ENCODE data around the gene ZNF672. TPM values are rescaled to one million over a fixed set of nuclear protein-coding genes. Genes with fewer than 3 reads are reported as not detected.

Gene ZNF672
- total and polyA plus RNA-seq, 3 donors from 2014 or later: 28.4 to 65.0 (median 57.3) TPM

- no peak overlapping the region for H3K27ac ChIP-seq
- no peak for DNase-seq
- H3K36me3 ChIP-seq (ENCODE audit: low read depth, missing control alignments): no peaks in the 10 kb centered on the region
- TF ChIP-seq POLR2A (IDR thresholded peaks at IDR 0.05) (no peak), CTCF (IDR thresholded peaks at IDR 0.05) (no peak)
- H3K9me3 ChIP-seq: no peaks in the 10 kb centered on the region
- no peak overlapping the region for H3K4me3 ChIP-seq
- 87 to 89% methylated on average over 3 of the region's 3 CpGs for WGBS, 2 donors
- H3K4me1 ChIP-seq: peaks cover 24% of the 10 kb centered on the region
- intact Hi-C loops (cut with DNase I; ENCODE audit: low total_unique reads): no loop called here
- H3K27me3 ChIP-seq: no peaks in the 10 kb centered on the region
These were observed 5.7 kb downstream of the ZNF672 start for GRCh38 chr1:248843687-248844086.

GRCh38 chr1:248844526-248844925 is 6.5 kb downstream of the ZNF672 start:
- H3K27me3 ChIP-seq: no peaks in the 10 kb centered on the region
- H3K9me3 ChIP-seq: no peaks in the 10 kb centered on the region
- no peak overlapping the region for H3K27ac ChIP-seq
- intact Hi-C loops (cut with DNase I; ENCODE audit: low total_unique reads): no loop called here
- peaks cover 19% of the 10 kb centered on the region for H3K4me1 ChIP-seq
- H3K36me3 ChIP-seq (ENCODE audit: low read depth, missing control alignments): no peaks in the 10 kb centered on the region
- H3K4me3 ChIP-seq: no peak overlapping the region
- TF ChIP-seq POLR2A (IDR thresholded peaks at IDR 0.05): no peak
- no peak for TF ChIP-seq CTCF (IDR thresholded peaks at IDR 0.05)
- DNase-seq: peak; percentile 6
- WGBS, 2 donors: 91 to 96% methylated on average over 8 of the region's 8 CpGs

GRCh38 chr1:248847181-248847955 is 9.3 kb downstream of the ZNF672 start:
- intact Hi-C loops (cut with DNase I; ENCODE audit: low total_unique reads): no loop called here
- 69 to 82% methylated on average over 49 to 75 of the region's 76 CpGs for WGBS, 2 donors
- peaks cover 5% of the 10 kb centered on the region for H3K4me1 ChIP-seq
- TF ChIP-seq CTCF (IDR thresholded peaks at IDR 0.05) (no peak), POLR2A (IDR thresholded peaks at IDR 0.05) (no peak)
- no peaks in the 10 kb centered on the region for H3K27me3 ChIP-seq
- H3K27ac ChIP-seq: no peak overlapping the region
- peak overlapping the region in 1 of 2 donors; percentile 50 for H3K4me3 ChIP-seq
- H3K36me3 ChIP-seq (ENCODE audit: low read depth, missing control alignments): no peaks in the 10 kb centered on the region
- no peaks in the 10 kb centered on the region for H3K9me3 ChIP-seq
- DNase-seq: no peak

- Histone ChIP-seq H3K27me3 (no peaks in the 10 kb centered on the region), H3K36me3 (ENCODE audit: low read depth, missing control alignments) (no peaks in the 10 kb centered on the region), H3K4me3 (peak overlapping the region in 1 of 2 donors; percentile 50), H3K27ac (no peak overlapping the region), H3K4me1 (no peaks in the 10 kb centered on the region), H3K9me3 (no peaks in the 10 kb centered on the region)
- TF ChIP-seq POLR2A (IDR thresholded peaks at IDR 0.05): no peak
- no peak for TF ChIP-seq CTCF (IDR thresholded peaks at IDR 0.05)
- WGBS, 2 donors: 74 to 76% methylated on average over 10 to 64 of the region's 72 CpGs
- intact Hi-C loops (cut with DNase I; ENCODE audit: low total_unique reads): no loop called here
- no peak for DNase-seq
These were observed 10.0 kb downstream of the ZNF672 start for GRCh38 chr1:248847956-248848561.

All from testis (tissue), 3 donors.